Measurements from ENCODE around the gene BCKDHB. TPM values are rescaled to one million over a fixed set of nuclear protein-coding genes. Genes with fewer than 3 reads are reported as not detected.

Gene BCKDHB
- total and polyA plus RNA-seq, 2 experiments from 2014 or later: 32.1 to 42.7 TPM

DNA sequence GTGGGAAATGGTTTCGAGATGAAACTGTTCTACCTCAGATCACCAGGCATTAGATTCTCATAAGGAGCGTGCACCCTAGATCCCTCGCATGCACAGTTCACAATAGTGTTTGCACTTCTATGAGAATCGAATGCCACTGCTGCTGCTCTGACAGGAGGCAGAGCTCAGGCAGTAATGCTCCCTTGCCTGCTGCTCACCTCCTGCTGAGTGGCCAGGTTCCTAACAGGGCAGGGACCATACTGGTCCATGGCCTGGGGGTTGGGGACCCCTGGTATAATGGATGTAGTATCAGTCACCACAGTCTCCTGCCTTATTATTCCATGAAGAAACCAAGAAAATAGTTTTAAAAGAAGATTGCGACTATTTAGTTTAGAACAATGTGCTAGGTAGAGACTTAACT, 127.5 kb downstream of the BCKDHB start:
- Histone ChIP-seq H3F3A (replicated peaks; ENCODE audit: low read depth) (no peaks in the 10 kb centered on the region), H2AFZ (no peak overlapping the region), H4K20me1 (replicated peaks; ENCODE audit: insufficient read depth) (peaks cover 3% of the 10 kb centered on the region; the same call in 1 of the 2 replicates), H3K36me3 (ENCODE audit: insufficient read depth) (no peaks in the 10 kb centered on the region), H3K4me2 (no peak overlapping the region), H3K4me3 (no peak overlapping the region), H3K4me1 (ENCODE audit: insufficient read depth) (no peaks in the 10 kb centered on the region), H3K27ac (ENCODE audit: low read depth) (no peak overlapping the region), H3K79me2 (replicated peaks; ENCODE audit: insufficient read depth) (no peaks in the 10 kb centered on the region), H3K9me2 (ENCODE audit: insufficient read depth) (no peaks in the 10 kb centered on the region), H3K27me3 (ENCODE audit: insufficient read depth) (no peaks in the 10 kb centered on the region)
- Mint-ChIP-seq H3K27ac (no peak overlapping the region), H3K4me1 (peaks cover 5% of the 10 kb centered on the region; the same call in 2 of the 3 replicates), H3K4me3 (no peak overlapping the region), H3K9me3 (peaks cover 4% of the 10 kb centered on the region; the same call in 2 of the 3 replicates), H3K36me3 (ENCODE audit: low read depth) (peaks cover 19% of the 10 kb centered on the region), H3K27me3 (ENCODE audit: insufficient read depth, low read depth, poor library complexity) (no peaks in the 10 kb centered on the region)
- DNase-seq (ENCODE audit: low spot score): no peak
- ATAC-seq: peak; percentile 70
- no peak for TF ChIP-seq JUNB (IDR thresholded peaks at IDR 0.05; ENCODE audit: unreplicated experiment)
- TF ChIP-seq ZNF114 (CRISPR knock-in tag; IDR thresholded peaks at IDR 0.05): no peak
- TF ChIP-seq EZH2 (IDR thresholded peaks at IDR 0.05; ENCODE audit: low read depth, unreplicated experiment): no peak
- no peak for TF ChIP-seq POLR2AphosphoS5 (IDR thresholded peaks at IDR 0.05; ENCODE audit: low read depth)
- no peak for TF ChIP-seq ETS1 (IDR thresholded peaks at IDR 0.05)
- no peak for TF ChIP-seq CTCF (conservative IDR thresholded peaks at IDR 0.05; ENCODE audit: low read depth in 2 of 2)
- TF ChIP-seq, protein P1, sequence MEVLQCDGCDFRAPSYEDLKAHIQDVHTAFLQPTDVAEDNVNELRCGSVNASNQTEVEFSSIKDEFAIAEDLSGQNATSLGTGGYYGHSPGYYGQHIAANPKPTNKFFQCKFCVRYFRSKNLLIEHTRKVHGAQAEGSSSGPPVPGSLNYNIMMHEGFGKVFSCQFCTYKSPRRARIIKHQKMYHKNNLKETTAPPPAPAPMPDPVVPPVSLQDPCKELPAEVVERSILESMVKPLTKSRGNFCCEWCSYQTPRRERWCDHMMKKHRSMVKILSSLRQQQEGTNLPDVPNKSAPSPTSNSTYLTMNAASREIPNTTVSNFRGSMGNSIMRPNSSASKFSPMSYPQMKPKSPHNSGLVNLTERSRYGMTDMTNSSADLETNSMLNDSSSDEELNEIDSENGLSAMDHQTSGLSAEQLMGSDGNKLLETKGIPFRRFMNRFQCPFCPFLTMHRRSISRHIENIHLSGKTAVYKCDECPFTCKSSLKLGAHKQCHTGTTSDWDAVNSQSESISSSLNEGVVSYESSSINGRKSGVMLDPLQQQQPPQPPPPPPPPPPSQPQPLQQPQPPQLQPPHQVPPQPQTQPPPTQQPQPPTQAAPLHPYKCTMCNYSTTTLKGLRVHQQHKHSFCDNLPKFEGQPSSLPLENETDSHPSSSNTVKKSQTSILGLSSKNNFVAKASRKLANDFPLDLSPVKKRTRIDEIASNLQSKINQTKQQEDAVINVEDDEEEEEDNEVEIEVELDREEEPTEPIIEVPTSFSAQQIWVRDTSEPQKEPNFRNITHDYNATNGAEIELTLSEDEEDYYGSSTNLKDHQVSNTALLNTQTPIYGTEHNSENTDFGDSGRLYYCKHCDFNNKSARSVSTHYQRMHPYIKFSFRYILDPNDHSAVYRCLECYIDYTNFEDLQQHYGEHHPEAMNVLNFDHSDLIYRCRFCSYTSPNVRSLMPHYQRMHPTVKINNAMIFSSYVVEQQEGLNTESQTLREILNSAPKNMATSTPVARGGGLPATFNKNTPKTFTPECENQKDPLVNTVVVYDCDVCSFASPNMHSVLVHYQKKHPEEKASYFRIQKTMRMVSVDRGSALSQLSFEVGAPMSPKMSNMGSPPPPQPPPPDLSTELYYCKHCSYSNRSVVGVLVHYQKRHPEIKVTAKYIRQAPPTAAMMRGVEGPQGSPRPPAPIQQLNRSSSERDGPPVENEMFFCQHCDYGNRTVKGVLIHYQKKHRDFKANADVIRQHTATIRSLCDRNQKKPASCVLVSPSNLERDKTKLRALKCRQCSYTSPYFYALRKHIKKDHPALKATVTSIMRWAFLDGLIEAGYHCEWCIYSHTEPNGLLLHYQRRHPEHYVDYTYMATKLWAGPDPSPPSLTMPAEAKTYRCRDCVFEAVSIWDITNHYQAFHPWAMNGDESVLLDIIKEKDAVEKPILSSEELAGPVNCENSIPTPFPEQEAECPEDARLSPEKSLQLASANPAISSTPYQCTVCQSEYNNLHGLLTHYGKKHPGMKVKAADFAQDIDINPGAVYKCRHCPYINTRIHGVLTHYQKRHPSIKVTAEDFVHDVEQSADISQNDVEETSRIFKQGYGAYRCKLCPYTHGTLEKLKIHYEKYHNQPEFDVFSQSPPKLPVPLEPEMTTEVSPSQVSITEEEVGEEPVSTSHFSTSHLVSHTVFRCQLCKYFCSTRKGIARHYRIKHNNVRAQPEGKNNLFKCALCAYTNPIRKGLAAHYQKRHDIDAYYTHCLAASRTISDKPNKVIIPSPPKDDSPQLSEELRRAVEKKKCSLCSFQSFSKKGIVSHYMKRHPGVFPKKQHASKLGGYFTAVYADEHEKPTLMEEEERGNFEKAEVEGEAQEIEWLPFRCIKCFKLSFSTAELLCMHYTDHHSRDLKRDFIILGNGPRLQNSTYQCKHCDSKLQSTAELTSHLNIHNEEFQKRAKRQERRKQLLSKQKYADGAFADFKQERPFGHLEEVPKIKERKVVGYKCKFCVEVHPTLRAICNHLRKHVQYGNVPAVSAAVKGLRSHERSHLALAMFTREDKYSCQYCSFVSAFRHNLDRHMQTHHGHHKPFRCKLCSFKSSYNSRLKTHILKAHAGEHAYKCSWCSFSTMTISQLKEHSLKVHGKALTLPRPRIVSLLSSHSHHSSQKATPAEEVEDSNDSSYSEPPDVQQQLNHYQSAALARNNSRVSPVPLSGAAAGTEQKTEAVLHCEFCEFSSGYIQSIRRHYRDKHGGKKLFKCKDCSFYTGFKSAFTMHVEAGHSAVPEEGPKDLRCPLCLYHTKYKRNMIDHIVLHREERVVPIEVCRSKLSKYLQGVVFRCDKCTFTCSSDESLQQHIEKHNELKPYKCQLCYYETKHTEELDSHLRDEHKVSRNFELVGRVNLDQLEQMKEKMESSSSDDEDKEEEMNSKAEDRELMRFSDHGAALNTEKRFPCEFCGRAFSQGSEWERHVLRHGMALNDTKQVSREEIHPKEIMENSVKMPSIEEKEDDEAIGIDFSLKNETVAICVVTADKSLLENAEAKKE (CRISPR knock-in tag; IDR thresholded peaks at IDR 0.05): no peak
- no peak for TF ChIP-seq ZNF331 (CRISPR knock-in tag; IDR thresholded peaks at IDR 0.05; ENCODE audit: low read depth)
- TF ChIP-seq STAT1 (IDR thresholded peaks at IDR 0.05; ENCODE audit: unreplicated experiment): no peak
